Left renal cortex interstitium (tissue), 4 donors: Measurements from ENCODE around the gene A2M. TPM values are rescaled to one million over a fixed set of nuclear protein-coding genes. Genes with fewer than 3 reads are reported as not detected.

ENCODE experiments used
- DNase-seq, 4 donors: peaks; one replicate each; pipeline ENCODE4 v3.0.0-alpha.2; 2013; ENCODE audit warnings: low read depth in 4 of 4, low spot score in 2 of 4, missing footprints in 1 of 4
- polyA plus RNA-seq, 4 donors: library from polyadenylated mRNA; unstranded; fragments of 120-200 nt; gene quantifications; one replicate each; pipeline ENCODE4 v1.2.1, GENCODE V29; 2013; ENCODE audit not compliant: insufficient read length in 4 of 4

The A2M gene
- polyA plus RNA-seq, 4 donors, result 186 to 281 (median 208) TPM

DNA sequence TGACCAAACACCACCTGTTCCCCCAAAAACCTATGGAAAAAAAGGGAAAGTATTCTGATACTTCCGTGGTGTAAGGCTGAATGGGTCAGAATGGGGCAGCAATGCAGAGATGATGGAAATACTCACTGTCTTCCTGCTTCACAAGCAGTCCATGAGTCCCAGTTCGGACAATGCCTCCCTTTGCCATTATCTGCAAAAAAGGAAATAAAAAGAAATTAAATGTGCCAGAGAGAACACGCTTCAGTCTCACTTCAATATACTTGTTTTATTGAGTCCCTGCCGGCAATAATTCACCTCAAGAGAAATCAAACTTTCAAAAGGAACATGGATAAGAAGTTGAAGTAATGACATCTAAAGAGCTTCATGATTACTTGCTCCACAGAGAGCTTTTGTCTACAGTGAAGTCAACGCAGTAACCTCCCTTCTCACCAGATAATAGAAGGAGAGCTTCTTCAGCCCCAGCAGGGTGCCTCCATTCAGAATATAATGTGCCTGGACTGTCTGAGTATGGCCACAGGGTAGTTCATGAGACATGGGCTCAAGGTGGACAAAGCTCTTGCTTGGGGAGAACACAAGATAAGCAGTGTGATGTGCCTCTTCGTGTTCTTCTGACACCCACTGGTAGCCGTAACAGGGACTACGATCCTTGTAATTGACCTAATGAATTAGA lies 14.6 kb downstream of the A2M start:
- DNase-seq, result no peak

DNA sequence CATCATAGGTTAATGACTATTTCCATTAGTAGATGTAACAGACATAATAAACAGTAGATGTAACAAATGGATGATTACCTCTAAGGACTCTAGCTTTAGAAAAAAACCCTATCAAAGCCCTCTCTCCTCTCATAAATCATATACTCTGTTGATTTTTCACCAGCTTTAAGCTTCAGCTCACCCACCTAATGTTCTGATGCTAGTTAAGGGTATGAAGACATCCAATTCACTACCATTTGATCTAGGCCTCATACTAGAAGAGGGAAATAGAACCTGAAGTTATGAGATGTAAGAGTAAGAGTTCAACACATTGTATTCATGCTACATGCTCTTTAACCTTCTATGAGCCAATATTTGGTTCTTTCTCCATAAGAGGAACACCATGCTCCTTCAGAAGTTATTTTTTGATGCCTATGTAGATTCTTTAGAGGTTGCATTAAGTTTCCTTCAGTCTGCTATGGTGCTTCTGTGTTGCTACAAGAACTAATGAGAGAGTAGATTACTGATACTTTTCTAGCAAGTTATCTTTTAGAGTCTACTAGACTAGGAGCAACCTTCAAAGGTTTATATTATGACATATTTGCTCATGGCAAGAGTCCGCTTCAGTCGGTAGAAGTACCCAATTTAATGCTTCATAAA lies 16.0 kb downstream of the A2M start:
- DNase-seq, result no peak

DNA sequence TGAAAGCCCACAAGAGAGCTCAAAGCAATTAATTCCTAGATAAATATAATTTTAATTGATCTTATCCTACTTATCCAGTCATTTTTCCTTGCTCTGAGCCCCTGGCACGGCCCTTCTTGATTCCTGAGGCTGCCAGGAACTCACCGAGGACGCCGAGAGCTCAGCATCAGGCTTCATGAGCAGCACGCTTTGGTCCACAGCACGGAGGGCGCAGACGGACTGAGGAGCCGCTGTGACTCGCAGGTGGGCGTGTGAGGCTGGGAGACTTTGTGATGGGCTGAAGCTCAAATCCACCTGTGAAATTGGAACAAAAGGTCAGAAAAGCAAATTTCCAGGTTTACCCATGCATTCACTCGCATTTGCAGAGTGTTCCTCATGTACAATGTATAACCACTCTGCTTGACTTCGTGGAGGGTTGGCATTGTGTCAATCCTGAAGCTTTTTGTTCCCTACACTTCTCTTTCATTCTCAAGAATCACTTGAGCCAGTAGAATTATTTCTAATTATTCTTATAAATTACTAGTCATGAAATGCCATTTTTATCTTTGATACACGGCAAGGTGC lies 17.2 kb downstream of the A2M start:
- DNase-seq, result no peak

DNA sequence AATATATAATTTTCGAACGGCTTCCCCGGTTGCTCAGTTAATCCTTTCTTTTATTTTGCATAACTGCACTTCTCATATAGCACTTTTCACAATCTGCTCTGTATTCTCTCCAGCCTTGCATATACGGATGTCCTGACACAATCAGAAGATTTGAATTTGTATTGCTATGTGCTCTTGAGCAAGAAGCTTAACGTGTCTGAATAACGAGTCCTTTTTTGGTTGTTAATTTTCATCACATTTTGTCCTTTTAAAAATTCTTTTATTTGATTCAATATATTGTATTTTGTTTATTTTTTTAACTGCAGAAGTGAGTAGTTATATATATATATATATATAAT lies 17.6 kb downstream of the A2M start:
- no peak for DNase-seq

DNA sequence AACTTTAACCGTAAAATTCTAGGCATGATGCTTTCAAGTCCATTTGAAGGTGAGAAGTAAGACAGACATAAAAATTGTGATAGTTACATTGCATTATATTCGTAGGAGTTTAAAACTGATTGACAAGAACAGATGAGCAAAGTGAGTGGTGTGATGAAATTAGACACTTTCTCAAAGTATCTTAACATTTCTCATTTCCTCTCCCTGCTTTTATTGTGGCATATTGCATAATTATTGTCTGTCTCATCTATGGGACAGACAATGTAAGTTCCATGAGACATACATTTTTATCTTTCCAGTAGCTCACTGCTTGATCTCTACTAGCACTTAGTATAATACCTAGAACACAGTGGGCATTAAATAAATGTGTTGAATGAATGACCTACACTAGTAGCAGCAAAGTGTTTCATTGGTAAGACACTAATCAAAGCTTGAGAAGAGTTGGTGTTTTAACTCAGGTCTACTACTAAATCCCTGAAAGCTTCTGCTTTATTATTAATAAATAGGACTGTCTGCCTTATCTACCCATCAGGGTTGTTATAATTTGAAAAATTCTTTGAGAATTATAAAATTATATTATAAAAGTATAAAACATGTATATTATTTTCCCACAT lies 19.0 kb downstream of the A2M start:
- no peak for DNase-seq

DNA sequence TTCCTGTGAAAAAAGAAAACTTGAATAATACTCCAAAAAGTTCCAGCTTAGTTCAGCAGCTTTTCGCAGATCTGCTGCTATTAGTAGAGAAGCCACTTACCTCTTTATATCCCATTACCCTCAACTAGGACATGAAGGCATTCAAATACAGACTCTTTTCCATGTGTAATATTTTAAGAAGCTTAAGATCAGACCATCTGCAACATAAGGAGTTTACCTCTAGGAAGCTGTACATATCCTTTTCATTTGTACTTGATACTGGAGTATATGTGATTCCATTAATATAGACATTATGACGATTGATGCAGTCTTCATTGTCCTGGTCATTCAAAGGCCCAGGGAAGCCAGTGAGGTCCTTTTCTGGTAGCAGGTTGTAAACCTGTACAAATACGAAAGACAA lies 20.4 kb downstream of the A2M start:
- no peak for DNase-seq

DNA sequence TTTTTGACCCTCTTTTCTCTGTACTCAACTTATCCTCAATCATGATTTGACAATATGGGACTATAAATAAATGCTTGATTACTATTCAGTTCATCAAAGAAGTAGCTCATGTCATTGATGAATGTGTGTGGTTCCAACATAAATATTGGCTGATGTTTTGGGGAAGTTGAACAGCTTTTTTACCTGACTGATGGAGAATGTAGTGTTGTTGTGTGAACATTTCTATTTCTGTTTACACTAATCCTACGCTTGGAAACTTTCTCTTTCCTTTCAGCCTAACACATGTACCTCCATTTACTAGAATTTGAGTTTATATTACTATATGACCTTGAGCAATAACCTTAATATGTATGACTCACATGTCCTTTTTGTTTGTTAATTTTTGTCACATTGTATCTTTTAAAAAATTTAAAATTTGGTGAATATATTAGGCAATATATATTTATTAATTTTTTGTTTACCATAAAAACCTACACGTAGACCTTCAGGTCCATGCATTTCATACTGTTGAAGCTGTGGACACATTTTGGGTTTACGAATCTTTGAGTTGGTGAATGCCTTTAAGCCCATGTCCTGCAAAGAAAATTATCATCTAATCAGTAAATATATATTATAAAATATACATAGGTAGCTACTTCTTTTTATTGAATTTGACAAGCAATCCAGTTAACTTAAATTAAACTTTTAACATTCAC lies 21.1 kb downstream of the A2M start:
- DNase-seq, result no peak

DNA sequence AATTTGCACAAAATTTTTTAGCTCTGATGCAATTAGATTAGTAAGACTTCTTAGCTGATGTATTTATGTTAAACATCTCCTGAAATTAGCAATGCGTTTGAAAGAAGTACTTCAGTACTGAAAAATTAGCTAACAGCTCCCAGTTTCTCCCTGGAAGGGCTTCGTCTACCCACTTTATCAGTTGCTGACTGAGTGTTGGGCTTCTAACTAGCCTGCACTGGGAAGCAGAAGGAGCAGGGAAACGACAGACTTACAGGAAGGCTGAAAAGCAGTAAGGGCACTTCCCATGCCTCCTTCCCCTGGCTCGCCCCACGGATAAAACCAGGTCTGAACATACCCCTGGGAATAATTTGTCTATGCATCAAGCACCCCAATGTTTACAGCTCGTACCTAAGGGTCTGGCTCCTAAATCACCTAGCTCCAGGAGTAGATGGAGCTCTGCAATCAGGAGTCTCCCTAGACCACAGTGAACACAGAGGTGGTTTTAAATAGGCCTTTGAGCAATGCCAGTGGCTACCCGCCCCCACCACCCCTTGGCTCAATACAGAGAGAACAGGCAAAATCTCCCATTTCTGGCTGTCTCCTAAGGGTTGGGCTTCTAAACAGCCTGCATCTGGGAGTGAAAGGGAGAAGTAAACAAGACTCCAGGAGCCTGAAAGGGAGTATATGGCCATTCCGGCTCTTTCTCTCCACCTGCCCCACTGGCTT lies 23.7 kb downstream of the A2M start:
- no peak for DNase-seq

DNA sequence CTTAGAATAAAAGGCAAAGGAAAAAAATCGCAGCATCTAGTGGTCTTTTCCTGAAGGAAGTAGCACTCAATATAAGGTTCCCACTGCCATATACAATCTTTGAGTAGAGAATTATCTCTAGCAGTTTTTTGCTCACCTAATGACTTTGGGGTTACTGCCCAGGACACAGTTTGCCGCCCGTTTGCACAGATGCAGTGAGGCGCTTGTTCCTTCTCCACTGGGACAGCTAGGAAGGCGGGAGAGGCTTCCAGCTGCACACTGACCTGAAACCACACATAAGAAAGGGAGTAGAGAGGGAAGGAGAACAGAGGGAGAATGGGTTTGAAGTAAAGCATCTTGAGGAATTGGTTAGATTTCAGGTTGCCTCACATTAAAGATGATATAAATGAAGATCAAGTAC lies 25.5 kb downstream of the A2M start:
- no peak for DNase-seq

DNA sequence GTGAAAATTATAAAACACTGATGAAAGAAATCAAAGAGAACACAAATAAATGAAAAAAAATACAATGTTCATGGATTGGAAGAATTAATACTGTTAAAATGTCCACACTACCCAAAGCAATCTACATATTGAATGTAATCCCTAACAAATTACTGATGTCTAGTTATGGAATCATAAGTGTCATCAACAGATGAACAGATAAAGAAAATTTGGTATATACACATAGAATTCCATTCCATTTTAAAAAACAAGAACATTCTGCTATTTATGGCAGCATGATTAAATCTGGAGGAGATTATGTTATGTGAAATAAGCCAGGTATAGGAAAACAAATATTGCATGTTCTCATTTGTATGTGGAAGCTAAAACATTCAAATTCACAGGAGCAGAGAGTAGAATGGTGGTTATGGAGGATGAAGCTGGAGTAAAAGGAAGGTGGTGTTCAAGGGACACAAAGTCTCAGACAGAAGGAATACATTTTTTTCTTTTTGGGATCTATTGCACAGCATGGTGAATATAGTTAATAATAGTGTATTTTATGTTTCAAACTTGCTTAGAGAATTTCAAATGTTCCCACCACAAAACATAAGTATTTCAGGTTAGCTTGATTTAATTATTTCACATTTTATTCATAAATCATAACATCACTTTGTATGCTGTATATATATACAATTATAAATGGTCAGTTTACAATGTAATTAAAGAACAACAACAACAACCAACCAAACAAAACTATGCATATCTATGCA lies 28.5 kb downstream of the A2M start:
- no peak for DNase-seq

DNA sequence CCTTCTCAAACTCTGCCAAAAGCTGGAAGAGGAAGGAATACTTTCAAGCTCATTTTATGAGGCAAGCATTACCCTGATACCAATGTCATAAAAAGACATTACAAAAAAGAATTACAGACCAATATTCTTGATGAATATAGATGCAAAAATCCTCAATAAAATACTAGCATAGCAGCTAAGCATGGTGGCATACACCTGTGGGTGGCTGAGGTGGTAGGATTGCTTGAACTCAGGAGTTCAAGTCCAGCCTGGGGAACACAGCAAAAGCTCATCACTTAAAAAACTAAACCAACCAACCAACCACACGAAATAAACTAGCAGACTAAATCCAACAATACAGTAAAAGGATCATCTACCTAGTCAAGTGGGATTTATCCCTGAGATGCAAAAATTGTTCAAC lies 29.6 kb downstream of the A2M start:
- DNase-seq, result no peak

DNA sequence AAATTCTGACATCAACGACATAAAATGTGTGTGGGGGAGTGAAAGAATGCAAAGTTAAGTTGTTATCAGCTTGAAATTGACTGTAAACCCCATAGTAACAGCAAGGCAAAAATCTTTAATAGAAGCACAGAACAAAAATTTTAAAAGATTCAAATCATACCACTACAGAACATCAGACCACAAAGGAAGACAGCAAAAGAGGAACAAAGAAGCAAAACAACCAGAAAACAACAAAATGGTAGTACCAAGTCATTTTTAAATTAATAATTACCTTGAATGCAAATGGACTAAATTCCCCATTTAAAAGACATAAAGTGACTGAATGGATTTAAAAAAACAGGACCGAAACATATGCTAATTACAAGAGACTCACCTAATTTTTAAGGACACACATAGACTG lies 31.3 kb downstream of the A2M start:
- DNase-seq, result no peak

DNA sequence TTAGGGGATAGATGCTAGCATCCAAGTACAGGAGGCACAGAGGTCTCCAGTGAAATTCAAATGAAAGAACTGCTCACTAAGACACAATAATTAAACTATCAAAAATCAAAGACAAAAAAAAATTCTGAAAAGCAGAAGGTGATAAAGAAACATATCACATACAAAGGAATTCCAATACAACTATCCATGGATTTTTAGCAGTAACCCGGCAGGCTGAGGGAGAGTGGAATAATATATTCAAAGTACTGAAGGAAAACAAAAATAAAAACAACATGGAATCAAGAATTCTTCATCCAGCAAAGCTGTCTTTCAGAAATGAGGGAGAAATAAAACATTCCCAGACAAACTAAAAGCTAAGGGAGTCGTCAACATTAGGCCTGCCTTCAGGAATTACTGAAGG lies 31.9 kb downstream of the A2M start:
- DNase-seq, result no peak

DNA sequence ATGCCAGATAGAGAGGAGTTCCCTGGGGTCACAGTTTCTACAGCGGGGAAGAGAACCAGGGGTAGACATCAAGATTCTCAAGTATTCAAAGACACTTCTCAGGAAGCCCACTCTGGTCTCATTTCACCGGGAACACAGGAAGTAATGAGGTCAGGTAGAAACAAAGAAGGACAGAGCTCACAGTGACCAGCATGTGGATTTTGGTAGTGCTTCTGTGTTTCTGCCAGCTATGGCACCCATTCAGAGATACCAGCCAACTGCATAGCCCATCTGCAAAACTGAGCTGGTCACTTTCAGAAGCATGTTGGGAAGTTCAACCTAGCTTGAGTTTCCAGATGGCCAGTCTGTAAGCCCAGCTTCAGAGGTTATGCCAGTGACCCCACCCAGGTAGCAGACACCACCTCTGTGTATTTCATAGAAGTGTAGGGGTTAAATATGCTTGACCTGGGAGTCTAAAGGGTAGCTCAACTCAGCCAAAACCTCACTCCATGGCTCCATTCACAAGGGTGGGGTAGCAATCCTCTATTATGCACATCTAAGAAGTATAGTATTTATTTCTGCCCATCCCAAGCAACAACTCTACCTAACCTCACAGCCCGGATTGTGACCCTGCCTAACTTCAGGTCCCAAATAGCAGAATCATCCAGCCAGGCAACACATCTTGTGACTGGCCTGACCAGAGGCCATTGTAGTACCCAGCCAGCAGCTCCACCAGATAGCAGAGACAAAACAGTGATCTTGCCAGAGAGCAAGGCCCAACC lies 33.9 kb downstream of the A2M start:
- DNase-seq, result no peak

DNA sequence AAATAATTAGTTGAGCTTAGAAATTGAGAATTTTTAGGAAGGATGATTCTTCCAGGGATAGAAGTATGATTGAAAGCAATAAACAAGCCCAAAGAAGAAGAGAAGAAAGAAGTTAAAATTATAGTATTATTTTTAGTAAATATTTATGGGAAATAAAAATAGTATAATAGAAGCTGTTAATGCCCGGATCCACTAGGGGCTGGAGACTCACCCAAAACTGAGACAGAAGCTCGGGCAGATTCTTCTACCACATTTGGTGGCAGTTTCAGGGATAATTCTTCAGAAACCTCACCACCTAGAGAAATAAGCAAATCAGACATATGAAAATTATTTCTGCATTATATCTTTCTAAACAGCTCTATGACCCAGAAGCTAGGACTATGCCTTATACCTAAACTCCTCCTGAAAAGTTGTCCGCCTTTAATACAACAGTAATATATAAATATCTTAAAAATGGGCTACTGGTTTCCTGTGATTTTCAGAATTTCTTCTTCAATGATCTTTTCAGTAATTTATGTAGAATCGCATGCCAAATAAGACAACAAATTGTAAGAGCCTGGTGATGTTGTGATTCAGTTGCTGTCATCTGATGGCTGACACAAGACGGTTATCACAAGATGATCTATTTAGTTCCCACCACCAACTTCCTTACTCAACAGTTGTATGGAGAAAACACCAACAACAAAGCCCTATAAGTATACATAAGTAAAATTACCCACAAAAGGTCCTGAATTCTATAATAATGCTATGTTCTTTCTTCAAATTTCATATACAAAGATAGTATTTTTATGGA lies 35.6 kb downstream of the A2M start:
- DNase-seq, result no peak

DNA sequence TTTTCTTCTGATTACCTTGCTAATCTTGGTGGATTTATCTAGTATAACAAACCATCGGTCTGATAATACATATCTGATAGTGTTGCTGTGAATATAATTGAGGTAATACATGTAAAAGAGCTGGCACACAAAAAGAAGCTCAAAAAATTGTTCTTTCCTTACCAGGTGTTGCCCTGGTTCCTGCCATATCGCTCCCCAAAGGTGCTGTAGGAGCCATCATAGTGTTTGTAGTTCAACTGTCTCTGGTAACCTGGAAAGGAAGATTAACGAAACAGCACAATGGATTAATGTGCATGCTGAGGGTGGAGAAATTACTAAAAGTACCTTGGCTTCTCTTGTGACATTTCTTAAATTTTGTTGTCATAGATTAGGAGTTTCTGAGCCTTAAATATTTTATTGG lies 36.6 kb downstream of the A2M start:
- no peak for DNase-seq

DNA sequence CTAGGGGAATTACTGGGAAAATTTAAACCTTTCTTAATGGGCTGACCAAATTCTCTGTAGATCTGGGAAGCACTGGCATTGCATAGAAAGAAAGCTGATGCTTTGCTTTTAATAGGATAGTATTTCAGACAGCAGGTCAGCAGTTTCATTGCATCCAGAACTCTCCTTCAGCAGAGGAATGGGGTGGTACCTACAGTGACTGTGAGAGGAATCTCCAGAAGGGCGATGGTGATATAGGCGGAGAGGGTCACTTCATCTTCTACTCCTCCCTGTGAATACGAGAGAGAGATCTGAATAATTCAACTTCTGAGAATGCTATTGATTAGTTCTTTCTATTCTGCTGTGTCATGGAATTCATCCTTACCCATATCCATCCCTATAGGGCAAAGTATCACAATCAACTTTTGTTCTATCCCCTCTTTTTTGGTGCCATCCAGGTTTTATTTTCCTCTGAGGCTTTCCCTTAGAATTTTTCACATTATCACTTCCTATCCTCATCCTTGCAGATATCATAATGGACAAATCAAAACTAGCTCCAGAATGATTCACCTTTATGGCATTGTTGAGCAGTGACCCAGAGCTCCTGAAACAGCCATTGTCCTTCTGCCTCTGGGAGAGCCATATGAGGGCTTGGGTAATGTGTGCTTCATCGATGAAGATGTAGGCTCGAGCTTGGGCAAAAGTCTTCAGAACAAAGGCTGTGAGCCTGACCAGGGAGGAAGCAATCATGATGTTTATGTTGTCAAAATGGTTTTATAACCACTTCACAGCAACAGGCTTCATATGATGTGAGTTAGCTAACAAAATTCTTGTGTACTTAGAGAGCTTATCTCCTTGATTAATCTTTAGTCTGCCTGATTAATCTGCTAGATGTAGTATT lies 38.3 kb downstream of the A2M start:
- DNase-seq, result no peak

DNA sequence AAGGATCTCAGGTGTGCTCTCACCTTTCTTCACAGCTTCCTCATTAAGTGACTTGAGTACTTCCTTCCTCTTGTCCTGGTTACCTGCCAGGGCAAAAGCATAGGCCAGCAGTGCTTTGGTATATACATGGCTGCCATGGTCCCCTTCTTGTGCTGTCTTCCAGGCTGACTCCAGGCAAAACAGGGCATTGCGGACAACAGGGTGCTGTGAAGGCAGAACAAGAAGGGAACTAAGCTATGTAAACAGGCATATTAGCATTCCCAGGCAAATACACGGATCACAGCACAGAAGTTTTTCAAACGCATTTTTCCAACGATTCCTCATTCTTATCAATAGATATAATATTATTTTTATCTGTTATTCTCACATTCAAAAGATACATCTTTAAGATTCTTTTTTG lies 39.0 kb downstream of the A2M start:
- DNase-seq, result no peak
